ENCODE data around the gene TAS2R40.

GRCh38 chr7:143258831-143259230, 37.0 kb downstream of the TAS2R40 start:
- TF ChIP-seq CTCF (IDR thresholded peaks at IDR 0.05) (no peak), EZH2 (IDR thresholded peaks at IDR 0.05) (no peak)

Measured in neural progenitor cell (in vitro differentiated cells).